NCI-H2107 treated with DMSO at 0.1 percent for 48 hours (cell line): Measurements from ENCODE around the gene DSCAM.

Experiments
- DNase-seq: peaks from one replicate; lab custom pipeline; 2025; ENCODE audit not compliant: unreplicated experiment; lab: John Stamatoyannopoulos, UW

Gene DSCAM

DNA sequence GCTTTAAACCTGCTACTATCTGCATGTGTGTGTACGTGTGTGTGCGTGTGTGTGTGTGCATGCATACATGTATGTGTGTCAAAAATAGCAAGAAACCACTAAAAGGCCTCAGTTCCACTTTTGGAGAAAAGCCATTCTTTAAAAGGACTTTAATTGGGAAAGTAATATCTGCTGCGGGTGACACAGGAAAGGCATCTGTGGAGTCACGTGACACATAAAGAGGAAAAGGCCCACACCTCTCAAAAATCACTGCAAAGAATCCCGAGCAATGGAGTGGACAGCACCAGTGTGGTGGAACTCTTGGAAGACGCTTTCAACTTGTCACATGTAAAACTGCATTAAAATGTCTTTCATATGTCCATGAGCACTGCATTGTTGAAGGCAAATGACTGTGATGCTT is 63.6 kb downstream of the DSCAM start:
- DNase-seq: no peak

DNA sequence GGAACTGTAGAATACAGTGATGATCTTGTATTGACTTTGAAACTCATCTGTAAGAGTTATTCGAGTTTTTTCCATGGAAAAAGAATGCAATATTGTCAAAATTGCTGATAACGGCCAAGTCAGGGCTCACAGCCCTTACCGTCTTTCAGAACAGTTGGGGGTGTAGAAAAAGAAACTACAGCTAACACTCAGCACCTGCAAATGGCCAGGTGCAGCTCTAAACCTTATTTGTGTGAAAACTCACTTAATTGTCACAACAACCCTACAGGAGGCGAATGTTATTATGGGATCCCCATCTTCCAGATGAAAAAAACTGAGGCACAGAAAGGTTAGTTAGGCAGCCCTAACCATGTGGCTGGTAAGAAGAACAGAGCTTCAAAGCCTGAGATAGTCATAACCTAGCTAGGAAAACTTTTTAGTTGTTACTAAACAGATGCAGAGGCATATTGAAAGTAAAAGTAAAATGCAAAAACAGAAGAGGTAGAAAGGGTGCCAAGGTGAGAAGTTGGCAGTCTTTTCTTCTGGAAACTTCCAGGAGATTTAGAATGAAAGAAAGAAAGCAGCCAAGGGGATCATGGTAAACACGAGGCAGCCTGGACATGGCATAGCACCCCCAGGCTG is 76.4 kb downstream of the DSCAM start:
- DNase-seq: no peak

DNA sequence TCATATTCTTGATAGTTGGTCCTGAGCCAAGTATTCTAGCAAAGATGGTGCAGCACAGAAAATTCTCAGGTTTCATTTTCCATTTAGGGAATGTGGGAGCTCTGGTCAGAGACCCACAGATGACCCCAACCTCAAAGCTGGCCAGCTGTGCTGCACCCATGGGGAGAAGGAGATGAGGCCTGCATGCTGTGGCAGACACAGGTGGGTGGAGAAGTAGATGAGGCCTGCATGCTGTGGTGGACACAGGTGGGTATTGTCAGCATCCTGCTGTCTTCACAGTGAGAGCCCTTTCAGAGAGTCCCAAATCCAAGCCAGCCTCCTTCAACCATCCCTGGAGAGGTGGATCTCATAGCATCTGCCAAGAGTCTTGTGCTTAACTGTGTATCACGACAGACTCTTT is 77.7 kb downstream of the DSCAM start:
- no peak for DNase-seq

DNA sequence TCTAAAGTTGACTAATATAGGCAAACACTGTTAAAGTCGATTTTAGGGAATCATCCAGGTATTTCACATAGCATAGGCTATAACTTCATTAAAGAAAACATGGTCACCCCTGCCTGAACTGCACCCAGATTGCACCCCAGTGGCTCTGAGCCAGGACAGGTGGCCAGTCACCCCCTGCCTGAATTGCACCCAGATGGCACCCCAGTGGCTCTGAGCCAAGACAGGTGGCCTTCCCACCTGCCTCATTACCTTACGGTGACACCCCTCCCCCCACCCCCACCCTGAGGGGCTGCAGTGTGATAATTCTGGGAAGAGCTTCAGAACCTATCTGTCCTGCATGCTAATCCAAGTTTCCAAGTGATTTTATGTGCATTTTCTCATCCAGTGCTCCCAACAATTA is 78.9 kb downstream of the DSCAM start:
- no peak for DNase-seq

DNA sequence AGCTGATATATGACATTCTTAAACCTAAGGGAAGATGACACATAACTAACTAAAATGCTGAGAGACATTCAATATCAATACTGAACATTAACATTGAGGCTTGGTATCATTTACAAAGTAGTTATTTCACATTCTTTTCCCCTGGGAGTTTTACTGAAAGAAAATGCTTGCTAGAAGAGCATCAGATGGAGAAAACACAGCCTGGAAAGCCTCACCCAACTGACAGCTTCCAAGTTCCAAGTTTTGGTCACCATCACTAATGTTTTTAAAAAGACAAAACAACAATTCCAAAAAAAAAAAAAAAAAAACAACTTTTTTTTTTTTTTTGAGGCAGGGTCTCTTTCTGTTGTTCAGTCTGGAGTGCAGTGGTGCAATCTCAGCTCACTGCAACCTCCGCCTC is 80.6 kb downstream of the DSCAM start:
- DNase-seq: peak; percentile 67

DNA sequence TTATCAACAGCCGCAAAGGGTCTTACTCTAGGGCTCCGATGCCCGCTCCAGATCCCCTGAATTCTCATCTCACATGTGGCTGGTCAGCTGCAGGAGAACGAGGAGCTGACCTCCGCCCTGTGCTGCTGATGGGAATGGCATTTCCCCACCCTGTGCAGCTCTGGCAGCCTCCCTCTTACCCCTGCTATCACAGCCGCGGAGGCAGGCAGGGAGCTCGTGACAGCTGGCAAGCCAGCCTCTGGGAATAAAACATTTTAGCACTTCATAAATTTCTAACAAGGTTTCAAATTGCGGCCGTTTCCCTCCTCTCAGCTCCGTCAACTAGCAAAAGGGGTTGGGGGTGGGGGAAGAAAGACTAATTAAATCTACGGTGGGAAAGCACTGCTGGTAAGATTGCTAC is 81.1 kb downstream of the DSCAM start:
- peak; percentile 89 for DNase-seq

DNA sequence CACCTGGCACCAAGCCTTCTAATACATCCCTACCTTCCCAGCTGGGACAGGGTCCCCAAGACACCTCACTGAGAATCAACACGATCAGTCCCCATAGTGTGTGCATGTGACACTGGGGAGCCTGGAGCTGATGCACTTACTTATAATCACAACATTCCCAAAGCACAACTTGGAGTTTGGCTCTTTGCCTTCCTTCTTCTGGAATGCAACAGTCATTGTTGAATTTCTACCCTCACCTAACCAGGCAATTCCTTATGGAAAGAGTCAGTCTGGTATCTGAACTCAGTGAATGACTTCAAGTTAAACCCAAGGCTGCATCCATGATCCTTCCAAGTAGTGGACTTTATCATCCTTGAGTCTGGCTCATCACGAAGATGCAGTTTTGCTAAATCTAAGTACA is 86.1 kb downstream of the DSCAM start:
- no peak for DNase-seq

DNA sequence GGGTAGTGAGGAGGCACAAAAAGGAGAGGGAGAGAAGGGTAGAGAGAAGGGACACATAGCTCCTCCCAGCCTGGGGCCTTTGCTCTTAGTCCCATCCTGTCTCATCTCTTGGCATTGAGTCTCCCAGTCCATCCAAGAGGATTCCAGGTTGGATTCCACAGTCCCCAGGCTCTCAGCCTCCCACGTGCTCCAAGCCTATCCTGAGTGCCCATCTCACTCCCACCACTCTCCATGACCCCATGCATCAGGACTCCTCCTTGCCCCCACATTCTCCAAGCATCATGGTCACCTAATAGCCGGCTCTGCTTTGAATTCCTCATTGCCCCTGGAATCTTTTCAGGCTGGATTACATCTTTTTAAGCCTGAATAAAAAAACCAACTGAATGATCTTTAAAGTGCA is 87.9 kb downstream of the DSCAM start:
- no peak for DNase-seq

DNA sequence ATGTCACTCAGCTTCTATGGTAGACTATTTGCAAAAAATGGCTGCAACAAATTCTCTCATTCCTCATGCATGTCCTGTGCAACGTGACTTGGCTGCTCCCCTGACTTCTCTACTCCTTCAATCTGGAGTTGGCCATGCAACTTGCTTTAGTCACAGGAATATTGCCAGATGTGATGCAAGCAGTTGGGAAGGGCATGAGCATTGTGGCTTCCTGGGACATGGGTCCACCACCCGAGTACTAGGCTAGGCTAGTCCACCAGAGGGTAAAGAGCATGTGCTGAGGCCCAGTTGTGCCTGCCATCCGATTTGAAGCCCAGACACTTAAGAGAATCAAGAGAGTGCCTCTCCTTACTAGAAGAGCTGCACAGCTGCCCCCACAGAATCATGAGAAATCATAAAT is 89.6 kb downstream of the DSCAM start:
- DNase-seq: no peak

DNA sequence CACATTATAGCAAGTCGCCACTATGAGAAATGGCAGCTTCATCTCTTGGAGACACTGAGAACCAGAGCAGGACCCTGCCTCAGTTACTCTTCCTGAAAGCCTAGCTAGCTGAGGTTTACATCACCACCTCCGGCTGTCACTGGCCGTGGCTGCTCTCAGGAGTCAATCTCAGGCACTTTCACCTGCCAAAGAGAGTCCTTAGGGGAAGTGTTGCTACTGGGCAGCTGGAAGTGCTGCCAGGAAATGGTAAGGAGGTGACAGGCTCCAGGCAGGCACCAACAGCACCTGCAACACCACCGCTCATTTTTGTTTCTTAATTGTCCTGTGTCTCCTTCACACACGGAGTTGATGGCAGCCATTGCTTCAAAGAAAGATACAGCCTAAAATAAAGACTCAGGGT is 92.5 kb downstream of the DSCAM start:
- DNase-seq: peak; percentile 33

DNA sequence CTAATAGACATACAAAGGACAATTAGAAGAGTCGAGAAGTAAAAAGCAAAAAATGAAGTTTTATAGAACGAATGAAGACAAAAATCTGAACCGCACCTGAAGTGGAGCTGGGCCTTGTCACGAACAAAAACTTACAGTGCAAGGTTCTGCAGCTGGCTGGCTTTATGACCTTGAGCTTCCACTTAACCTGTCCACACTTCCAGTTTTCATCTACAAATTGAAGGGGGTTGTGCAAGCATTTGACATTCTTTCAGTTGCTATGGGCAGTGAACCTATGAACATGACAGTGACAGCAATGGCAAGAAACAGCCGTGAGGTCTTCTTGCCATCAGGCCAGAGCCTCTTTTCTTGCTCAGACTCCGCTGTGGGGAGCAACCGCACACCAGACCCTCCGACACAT is 93.2 kb downstream of the DSCAM start:
- DNase-seq: no peak

DNA sequence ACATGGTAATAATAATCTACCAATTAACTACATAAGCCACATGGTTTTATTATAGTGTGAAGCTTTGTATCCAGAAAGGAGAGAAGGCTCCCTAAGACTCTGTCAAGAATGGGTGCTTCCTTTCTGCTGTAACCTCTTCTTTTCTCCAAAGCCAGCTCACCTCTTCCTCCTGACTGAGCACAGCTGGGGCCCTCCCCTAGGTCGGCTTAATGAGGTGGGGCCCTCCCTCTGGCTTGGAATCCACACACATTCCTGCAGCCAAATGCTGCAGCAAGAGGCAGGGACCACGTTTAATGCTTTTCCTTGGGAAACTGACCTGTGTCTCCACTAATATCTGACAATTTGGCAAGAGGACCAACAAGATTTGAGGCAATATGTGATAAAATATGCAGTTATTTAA is 94.8 kb downstream of the DSCAM start:
- DNase-seq: no peak

DNA sequence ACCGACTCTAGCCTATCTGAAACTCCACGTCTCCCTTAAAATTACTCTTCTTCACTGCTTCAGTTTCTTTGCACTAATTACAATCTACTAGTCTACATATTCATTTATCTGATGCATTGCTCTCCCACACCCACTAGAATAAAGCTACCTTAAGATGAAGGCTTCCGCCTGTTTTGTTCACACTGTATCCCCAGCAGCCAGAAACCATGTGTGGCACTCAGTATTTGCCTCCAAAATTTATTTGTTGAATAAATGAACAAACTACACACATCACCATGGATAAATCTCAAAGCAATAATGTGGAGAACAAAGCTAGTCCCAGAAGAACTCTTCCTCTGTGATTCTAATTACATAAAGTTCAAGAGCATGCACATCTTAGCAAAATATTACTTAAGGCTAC is 95.7 kb downstream of the DSCAM start:
- no peak for DNase-seq

DNA sequence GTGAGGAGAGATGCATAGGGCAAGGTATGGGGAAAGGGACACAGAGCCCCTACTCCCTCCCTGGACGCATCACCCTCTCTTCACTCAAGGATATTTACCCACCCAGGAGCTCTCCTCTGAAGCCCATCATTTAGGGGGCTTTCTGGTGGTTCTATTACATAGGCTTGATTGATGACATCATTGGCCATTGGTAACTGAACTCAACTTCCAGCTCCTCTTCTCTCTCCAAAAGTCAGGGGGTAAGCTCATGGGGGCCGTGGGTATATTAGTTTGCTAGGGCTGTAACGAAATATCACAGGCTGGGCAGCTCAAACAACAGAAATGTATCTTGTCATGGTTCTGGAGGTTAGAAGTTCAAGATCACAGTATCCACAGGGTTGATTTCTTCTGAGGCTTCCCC is 110.8 kb downstream of the DSCAM start:
- DNase-seq: no peak

DNA sequence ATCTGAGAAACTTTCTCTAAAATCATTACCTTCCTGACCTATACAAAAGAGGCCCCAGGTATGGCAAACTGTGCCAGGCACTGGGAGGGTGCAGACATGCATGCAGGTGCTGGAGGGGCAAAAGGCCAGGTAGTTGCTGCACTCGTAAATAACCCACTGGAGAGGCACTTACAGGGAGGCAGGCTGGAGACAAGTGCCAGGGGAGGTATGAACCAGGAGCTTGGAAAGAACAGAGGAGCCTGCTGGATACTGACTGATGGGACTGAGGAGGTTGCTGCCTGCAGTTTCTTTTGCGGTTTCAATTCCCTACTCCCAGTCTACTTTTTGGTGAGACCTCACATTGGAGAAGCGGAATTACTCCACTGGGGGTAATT is 113.9 kb downstream of the DSCAM start:
- peak; percentile 58 for DNase-seq

DNA sequence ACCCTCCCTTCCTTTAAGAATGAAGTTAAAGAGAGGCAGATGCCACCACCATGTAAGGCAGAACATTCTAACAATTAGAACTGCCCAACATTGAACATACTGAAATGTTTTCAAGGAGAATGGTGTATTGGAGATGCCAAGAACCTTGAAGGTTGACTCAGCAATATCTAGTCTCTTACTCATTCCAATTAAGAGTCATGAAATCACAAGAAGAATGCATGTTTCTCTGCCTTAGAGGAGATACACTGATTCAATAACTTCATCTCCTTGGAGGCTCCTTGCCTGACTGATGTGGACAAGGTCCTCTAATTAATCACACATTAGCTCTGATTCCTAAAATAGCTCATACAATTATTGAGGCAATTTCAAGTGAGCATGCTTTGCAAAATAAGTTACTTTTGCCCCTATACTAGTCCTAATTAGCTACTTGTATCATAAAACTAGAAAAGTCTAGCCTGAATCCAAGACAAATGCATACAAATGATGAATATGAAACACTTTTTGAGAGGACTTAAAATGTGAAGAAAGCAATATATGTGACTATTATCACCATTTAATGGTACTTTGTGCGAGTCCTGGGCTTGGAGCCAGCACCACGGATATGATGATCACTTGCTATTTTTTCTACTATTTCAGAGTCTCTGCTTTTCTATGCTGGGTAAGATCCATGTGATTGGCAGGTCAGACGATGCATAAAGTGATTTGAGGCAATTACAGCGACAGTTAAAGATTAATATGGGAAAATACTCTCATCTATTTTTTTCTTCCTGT is 114.5 kb downstream of the DSCAM start:
- DNase-seq: no peak

DNA sequence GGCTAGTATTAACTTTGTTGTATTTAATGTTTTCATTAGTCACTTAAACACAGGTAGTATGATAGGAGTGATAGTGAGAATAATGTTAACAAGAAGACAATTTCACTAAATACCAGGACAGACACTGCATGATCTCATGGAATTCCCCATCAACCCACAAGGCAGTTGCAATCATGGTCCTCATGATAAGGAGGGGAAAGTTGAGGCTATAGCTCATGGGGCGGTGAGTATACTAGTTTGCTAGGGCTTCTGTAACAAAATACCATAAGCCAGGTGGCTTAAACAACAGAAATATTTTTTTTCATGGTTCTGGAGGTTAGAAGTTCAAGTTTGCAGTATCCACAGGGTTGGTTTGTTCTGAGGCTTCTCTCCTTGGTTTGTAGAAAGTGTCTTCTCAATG is 115.8 kb downstream of the DSCAM start:
- no peak for DNase-seq

DNA sequence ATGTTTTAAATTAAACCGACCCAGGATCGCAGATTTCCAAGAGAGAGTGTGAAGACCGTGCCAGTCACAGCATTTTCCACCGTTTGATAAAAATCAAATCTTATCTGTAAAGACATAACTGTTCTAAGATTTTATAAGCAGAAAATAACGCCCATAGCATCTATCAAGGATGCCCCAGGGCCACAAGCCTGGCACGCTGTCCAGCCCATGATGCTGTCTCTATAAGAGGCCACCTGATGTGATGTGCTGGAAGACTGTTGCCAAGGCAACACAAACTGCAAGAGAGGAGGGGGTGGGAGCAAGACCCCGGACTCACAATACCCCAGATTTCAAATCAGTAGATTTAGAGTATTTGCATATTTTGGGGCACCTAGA is 116.5 kb downstream of the DSCAM start:
- no peak for DNase-seq

DNA sequence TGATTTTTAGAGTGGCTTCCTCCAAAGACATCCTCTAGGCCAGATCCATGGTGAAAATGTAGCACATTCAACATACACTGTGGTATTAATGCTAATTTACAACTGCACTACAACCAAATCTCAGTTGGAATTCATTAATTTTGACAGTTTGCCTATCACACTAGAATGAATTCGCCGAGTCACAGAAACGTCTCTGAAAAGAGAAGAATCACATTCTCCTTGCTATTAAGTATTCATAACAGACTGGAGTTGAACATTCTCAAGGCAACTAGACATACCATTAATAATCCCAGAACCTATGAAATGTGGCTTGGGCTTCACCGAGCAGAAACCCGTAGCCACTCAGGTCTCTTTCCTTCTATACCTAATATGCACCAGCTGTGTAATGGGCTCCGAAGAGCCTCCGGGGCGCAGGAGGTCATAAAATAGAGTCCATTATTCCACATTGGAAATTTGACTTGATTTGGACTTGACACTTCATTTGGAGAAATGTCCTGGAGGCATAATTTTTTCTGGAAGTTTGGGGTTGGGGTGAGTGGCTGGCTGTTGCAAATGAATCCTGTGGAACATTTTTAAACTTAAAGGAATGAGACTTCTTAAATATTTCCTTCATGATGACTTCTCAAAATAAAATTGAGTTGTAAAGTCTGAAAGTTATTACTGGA is 117.1 kb downstream of the DSCAM start:
- DNase-seq: no peak

DNA sequence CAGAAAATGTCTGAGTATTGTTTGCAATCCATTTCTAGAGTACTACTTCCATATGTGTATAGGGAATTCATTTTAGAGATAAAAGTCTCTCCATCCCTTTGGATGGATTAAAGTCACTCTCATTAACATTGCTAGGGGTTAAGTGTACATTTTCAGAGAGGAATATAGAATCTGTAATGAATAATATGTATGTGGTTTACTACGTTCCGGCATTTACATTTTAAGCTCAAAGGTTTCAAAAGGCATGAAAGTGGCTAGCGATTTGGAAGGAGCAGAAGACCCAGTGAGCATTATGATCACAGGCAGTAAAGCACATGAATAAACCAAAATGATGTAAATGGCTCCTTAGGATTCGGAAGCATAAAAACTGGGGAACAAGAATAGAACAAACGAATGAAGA is 123.0 kb downstream of the DSCAM start:
- DNase-seq: no peak

DNA sequence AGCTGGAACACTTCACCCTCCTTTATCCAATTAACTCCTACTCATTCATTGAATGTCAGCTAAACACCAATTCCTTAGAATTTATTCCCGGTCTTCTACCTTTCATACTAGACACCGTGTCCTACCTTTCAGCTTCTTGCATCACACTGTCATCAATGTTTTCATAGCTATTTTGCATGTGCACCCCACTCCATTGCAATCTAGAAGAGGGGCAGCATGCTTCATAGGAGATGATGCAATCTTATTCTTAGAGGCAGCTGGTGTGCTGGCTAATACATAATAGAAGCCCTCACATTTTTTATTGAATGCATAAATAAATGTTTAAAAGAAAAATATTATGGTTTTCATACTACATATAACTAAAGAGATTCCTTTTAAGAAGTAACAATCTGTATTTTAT is 123.6 kb downstream of the DSCAM start:
- DNase-seq: peak; percentile 66

DNA sequence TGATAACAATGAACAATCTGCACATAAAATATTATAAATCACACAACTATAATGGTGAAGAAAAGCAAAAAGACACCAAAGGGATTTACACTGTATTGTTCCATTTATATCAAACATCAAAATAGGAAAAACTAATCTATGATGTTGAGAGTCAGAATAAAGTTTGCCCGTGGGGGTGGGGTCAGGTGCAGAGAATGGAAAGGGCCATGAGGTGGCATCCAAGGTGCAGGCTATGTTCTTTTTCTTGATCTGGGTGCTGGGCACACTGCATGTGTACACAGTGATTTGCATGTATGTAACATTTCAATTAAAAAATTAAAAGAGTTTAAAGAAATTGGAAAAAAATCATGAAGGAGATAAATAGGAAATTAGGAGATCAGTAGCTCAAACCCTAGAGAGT is 127.3 kb downstream of the DSCAM start:
- no peak for DNase-seq

DNA sequence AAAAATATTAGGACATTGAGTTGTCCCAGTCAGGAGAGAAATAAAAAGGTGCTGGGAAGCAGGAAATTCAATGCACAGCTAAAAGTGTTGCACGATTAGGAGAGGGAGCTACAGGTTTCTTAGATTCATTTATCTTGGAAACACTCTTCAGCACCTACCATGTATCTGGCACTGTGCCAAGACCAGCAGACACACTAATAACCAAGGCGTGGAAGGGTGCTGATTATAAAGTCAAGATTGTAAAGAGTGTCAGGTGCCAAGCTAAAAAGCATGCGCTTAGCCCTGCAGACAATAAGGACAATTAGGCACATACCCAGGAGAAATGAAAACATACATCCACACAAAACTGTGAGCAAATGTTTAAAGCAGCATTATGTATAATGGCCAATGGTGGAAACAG is 129.9 kb downstream of the DSCAM start:
- DNase-seq: peak; percentile 96
